IPS DF 6.9 (cell line): ENCODE results near the gene GJE1.
"Not testable (repeated sequence)": the region's sequence is repeated elsewhere in the genome, so short reads cannot be mapped to it uniquely, and the experiment has no call there.

Source experiments
- DNase-seq: peaks from one replicate; pipeline ENCODE4 v3.0.0-alpha.2; 2013; ENCODE audit warnings: low read depth, low spot score
- H3K27ac ChIP-seq: one replicate; pipeline ENCODE4 v1.5.1; 2013; ENCODE audit warnings: low read length, control low read depth
- H3K27me3 ChIP-seq: 2 replicates; pipeline ENCODE4 v1.6.1; 2013; ENCODE audit warnings: mild to moderate bottlenecking, low read length; ENCODE audit not compliant: control insufficient read depth, insufficient read depth
- H3K36me3 ChIP-seq: 2 replicates; pipeline ENCODE4 v1.6.1; 2013; ENCODE audit warnings: low read length; ENCODE audit not compliant: control insufficient read depth, insufficient read depth
- H3K4me1 ChIP-seq: 2 replicates; pipeline ENCODE4 v1.6.1; 2013; ENCODE audit warnings: low read length; ENCODE audit not compliant: control insufficient read depth, insufficient read depth
- H3K4me3 ChIP-seq: 2 replicates; pipeline ENCODE4 v1.5.1; 2013; ENCODE audit warnings: mild to moderate bottlenecking, low read length
- H3K9me3 ChIP-seq: 2 replicates; pipeline ENCODE4 v1.6.1; 2013; ENCODE audit warnings: low read length, inconsistent platforms; ENCODE audit not compliant: control insufficient read depth, insufficient read depth
- WGBS: extraction: QIAGEN DNeasy Blood & Tissue Kit; methylation state at CpG from one replicate; pipeline ENCODE4 v1.1.7; 2013; ENCODE audit warnings: mixed read lengths, missing lambda C conversion rate; ENCODE audit not compliant: insufficient read length, insufficient coverage; 5-methylcytosine and 5-hydroxymethylcytosine counted together

GJE1 gene

GRCh38 chr6:142130814-142131213 is 1.9 kb upstream of the GJE1 start:
- Histone ChIP-seq H3K27ac (no peak overlapping the region), H3K36me3 (no peaks in the 10 kb centered on the region), H3K27me3 (no peaks in the 10 kb centered on the region), H3K4me3 (no peak overlapping the region), H3K4me1 (no peaks in the 10 kb centered on the region), H3K9me3 (no peaks in the 10 kb centered on the region)
- no CpG with 5 or more reads among the region's 1 CpG for WGBS
- DNase-seq, result no peak

- WGBS, result no CpG with 5 or more reads among the region's 2 CpGs
- Histone ChIP-seq H3K27ac (no peak overlapping the region), H3K4me3 (no peak overlapping the region), H3K36me3 (no peaks in the 10 kb centered on the region), H3K27me3 (no peaks in the 10 kb centered on the region), H3K9me3 (no peaks in the 10 kb centered on the region), H3K4me1 (no peaks in the 10 kb centered on the region)
- DNase-seq, result no peak
Measured at GRCh38 chr6:142138876-142139275, 6.2 kb downstream of the GJE1 start.

- not testable (repeated sequence) for H3K36me3 ChIP-seq, H3K9me3 ChIP-seq, H3K27ac ChIP-seq, DNase-seq, H3K27me3 ChIP-seq, H3K4me1 ChIP-seq, H3K4me3 ChIP-seq
- no CpG with 5 or more reads among the region's 13 CpGs for WGBS
Measured at GRCh38 chr6:142141531-142141930, 8.8 kb downstream of the GJE1 start.

GRCh38 chr6:142146828-142147662 is 14.3 kb downstream of the GJE1 start, which contains the start of the genes NMBR and VTA1:
NMBR (minus strand) TSS chr6:142147122; CDS start chr6:142088658, 58,464 bp downstream.
VTA1 (plus strand) TSS chr6:142147263; CDS start chr6:142147288, 25 bp downstream.
- H3K4me3 ChIP-seq, result peak within 1 kb of the TSS; percentile 97; the same call in 1 of the 2 replicates
- no peaks in the 10 kb centered on the region for H3K36me3 ChIP-seq
- no CpG with 5 or more reads among the region's 38 CpGs for WGBS
- no peaks in the 10 kb centered on the region for H3K9me3 ChIP-seq
- no peak within 1 kb of the TSS for H3K27ac ChIP-seq
- DNase-seq, result peak; percentile 100
- H3K4me1 ChIP-seq, result no peaks in the 10 kb centered on the region
- no peaks in the 10 kb centered on the region for H3K27me3 ChIP-seq

GRCh38 chr6:142152746-142153145 is 20.0 kb downstream of the GJE1 start:
- Histone ChIP-seq H3K27ac (no peak overlapping the region), H3K4me3 (no peak overlapping the region), H3K27me3 (no peaks in the 10 kb centered on the region), H3K36me3 (no peaks in the 10 kb centered on the region), H3K4me1 (no peaks in the 10 kb centered on the region), H3K9me3 (no peaks in the 10 kb centered on the region)
- no peak for DNase-seq

GRCh38 chr6:142153196-142153595 is 20.5 kb downstream of the GJE1 start:
- Histone ChIP-seq H3K4me3 (no peak overlapping the region), H3K4me1 (no peaks in the 10 kb centered on the region), H3K27me3 (no peaks in the 10 kb centered on the region), H3K36me3 (no peaks in the 10 kb centered on the region), H3K9me3 (no peaks in the 10 kb centered on the region), H3K27ac (no peak overlapping the region)
- no peak for DNase-seq
- WGBS, result no CpG with 5 or more reads among the region's 2 CpGs

- no CpG with 5 or more reads among the region's 1 CpG for WGBS
- Histone ChIP-seq H3K27me3 (no peaks in the 10 kb centered on the region), H3K9me3 (no peaks in the 10 kb centered on the region), H3K36me3 (no peaks in the 10 kb centered on the region), H3K27ac (no peak overlapping the region), H3K4me3 (no peak overlapping the region), H3K4me1 (no peaks in the 10 kb centered on the region)
- no peak for DNase-seq
Measured at GRCh38 chr6:142154336-142154735, 21.6 kb downstream of the GJE1 start.

- no peaks in the 10 kb centered on the region for H3K36me3 ChIP-seq
- H3K27ac ChIP-seq, result no peak overlapping the region
- DNase-seq, result no peak
- H3K9me3 ChIP-seq, result no peaks in the 10 kb centered on the region
- H3K4me1 ChIP-seq, result no peaks in the 10 kb centered on the region
- H3K4me3 ChIP-seq, result no peak overlapping the region
- WGBS, result no CpG with 5 or more reads among the region's 3 CpGs
- H3K27me3 ChIP-seq, result no peaks in the 10 kb centered on the region
Measured at GRCh38 chr6:142155091-142155490, 22.4 kb downstream of the GJE1 start.

GRCh38 chr6:142155895-142156757 is 23.4 kb downstream of the GJE1 start:
- no CpG with 5 or more reads among the region's 5 CpGs for WGBS
- Histone ChIP-seq H3K4me3 (no peak overlapping the region), H3K4me1 (no peaks in the 10 kb centered on the region), H3K27ac (no peak overlapping the region), H3K9me3 (no peaks in the 10 kb centered on the region), H3K27me3 (no peaks in the 10 kb centered on the region), H3K36me3 (no peaks in the 10 kb centered on the region)
- DNase-seq, result peak; percentile 37

GRCh38 chr6:142156758-142157068 is 24.0 kb downstream of the GJE1 start:
- no CpG with 5 or more reads among the region's 4 CpGs for WGBS
- not testable (repeated sequence) for H3K27me3 ChIP-seq, H3K4me1 ChIP-seq, H3K9me3 ChIP-seq, H3K27ac ChIP-seq, H3K36me3 ChIP-seq, H3K4me3 ChIP-seq, DNase-seq
